Myocyte (in vitro differentiated cells): ENCODE measurements around the gene SNX21. TPM values are rescaled to one million over a fixed set of nuclear protein-coding genes. Genes with fewer than 3 reads are reported as not detected.

Experiments used
- DNase-seq: peaks from one replicate; pipeline ENCODE4 v3.0.0-alpha.2; 2012; ENCODE audit warnings: low read depth
- total RNA-seq: library from RNA; depleted of rRNA; stranded (reverse); fragments of >200 nt; gene quantifications from 2 replicates; pipeline ENCODE4 v1.2.3, GENCODE V29; 2014

SNX21 gene
- total RNA-seq, 1 donor from 2014 or later: 131 TPM

DNA sequence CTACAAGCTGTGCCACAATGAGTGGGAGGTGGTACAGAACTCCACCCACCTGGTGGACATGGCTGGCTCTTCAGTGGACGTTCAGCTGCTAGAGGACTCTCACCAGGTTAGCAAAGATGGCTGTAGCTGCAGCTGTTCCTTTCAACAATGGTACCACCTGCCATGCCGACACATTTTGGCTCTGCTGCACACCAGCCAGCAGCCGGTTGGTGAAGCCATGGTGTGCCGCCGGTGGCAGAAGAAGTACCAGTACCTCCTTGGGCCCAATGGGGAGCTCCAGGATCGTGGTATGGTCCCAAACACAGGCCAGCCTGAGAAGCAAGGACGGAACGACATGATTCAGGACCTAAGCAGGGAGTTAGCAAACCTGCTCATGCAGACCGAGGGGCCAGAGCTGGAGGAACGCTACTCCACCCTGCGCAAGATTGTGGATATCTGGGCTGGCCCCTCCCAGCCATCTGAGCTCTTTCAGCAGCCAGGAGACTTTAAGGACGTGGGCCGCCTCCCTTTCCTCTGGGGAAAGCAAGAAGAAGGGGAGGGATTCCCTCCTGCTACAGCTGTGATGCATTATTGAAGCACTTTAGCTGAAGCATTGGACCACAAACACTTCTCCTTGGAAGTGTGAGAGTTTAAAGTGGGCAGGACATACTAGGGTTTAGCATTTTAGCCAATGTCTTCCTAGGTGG is 44.6 kb downstream of the SNX21 start:
- DNase-seq: peak; percentile 25

DNA sequence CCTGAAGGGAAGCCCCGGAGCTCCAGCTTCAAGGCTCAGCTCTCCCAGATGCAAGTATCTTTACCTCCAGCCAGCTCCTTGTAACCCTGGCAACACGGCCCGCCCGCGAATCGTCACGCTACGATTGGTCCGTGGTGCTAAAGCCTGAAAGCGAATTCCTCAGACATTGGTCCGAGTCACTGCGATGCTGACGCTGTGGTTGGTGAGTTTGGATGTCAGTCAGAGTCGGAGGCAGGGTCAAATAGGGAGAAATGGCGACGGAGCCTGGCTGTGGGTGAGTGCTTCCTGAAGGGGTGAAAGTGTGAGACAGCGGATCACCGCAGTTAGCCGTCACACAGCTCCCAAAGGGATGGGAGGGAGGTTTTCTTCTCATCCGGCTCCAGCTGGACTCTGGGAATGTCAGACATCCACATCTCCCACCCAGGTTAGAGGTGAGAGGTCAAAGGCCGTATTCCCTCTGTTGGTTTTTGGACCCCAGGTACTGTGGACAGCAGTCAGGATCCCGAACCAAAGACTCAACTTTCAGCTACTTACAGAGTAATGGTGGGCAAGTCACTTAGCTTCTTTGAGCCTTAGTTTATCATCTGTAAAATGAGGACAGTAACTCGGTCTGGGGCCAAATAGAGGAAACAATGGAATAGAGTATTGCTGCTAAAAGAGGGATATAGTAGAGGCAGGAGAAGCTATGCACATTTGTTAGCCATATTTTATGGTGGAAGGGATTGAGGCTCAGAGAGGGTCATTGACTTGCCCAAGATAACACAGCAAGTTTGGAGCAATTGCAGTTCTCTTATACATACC is 47.6 kb downstream of the SNX21 start, which contains the start of gene ZSWIM1:
Gene ZSWIM1, plus strand, starts transcription at position 240 of the 801 bp plus-strand sequence. CDS start 1,366 bp downstream, outside the sequence.
- peak; percentile 100 for DNase-seq

DNA sequence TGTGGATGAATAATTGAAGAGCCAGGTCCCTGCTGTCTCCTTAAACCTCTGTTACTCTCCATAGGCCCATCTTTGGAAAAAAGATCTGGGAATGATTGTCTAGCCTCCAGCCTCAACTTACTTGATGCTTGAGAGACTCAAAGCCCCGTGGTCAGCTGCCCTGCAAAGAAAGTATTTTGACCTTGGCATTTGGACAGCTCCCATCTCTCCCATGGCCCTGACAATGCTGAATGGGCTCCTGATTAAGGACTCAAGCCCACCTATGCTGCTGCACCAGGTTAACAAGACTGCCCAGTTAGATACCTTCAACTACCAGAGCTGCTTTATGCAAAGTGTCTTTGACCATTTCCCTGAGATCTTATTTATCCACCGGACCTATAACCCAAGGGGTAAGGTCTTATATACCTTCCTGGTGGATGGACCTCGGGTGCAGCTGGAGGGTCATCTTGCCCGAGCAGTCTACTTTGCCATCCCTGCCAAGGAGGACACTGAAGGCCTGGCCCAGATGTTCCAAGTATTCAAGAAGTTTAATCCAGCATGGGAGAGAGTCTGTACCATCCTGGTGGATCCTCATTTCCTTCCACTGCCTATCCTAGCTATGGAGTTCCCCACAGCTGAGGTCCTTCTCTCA is 49.0 kb downstream of the SNX21 start:
- DNase-seq: no peak

DNA sequence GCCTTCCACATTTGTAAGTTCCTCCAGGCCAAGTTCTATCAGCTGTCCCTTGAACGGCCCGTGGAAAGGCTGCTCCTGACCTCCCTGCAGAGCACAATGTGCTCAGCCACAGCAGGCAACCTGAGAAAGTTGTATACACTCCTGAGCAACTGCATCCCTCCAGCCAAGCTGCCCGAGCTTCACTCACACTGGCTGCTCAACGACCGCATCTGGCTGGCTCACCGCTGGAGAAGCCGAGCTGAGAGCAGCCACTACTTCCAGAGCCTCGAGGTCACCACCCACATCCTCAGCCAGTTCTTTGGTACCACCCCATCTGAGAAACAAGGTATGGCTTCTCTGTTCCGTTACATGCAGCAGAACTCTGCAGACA is 49.5 kb downstream of the SNX21 start:
- DNase-seq: no peak

DNA sequence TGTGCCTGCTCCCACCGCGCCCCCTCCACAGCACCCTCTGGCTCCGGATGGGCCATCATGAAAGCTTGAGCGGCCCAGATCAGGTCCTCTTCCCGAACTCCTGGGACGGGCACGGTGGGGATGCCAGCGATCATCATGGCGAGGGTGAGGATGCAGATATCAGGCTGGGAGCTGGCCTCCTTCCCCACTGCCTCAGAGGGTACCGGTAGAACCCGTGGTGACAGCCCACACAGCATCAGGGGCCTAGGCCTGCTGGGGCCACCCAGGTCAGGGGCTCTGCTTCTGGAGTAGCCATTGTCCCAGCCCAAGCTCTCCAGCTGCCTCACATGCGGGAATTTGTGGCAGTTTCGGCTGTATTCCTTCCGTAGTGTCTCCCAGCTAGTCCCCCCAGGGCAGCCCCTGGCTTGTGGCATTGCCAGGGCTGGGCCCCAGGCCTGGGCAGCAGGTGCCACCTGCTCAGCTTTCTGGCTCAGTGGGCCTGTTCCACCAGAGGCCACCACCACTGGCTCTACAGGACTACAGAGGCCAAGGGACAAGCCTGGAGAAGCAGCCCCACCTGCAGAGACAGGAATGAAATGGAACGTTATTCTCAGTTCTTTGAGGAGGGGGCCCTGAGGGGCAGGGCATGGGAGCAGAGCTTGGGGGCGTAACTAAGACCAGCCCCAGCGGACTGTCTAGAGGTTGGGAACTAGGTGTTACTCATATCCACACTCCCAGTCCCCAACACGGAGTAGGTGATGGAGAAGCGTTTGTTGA is 53.2 kb downstream of the SNX21 start:
- DNase-seq: no peak

DNA sequence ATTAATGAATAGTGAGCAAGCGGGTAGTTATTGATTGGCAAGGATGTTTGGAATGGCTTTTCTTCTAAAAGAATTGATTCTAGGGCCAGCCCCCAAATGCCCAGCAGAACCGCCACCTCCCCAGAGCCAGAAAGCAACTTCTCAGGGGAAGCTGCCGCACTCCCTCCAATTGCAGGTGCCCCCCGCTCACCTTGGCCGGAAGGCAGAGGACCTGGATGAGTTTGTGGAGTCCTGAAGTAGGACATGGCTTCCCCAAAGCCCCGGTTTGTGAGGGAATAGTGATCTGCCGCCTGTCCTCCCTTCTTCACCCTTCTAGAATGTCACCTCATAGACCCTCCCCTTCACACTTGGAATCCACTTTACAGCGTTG is 53.7 kb downstream of the SNX21 start, which contains the start of gene SPATA25:
Gene SPATA25, minus strand, starts transcription at position 277 of the 370 bp plus-strand sequence. Its CDS starts 32 bp downstream, at position 245.
- DNase-seq: no peak

DNA sequence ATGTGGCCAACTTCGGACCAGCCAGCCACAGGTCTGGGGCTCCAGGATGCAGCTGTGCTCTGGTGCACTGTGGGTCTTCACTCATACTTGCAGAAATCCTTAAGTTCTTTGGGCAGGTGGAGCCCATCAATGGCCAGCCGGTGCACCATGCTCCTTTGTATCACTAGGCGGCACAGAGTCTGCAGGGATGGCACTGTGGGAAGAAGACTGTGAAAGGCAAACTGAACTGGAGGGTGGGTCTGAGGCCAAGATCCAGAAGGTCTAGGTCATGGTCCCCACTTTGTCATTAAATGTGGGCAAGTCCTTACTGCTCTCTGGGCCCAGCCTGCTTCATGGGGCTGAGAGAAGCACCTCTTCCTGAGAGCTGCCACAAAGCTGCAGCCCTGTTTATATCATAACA is 55.1 kb downstream of the SNX21 start:
- peak; percentile 46 for DNase-seq

DNA sequence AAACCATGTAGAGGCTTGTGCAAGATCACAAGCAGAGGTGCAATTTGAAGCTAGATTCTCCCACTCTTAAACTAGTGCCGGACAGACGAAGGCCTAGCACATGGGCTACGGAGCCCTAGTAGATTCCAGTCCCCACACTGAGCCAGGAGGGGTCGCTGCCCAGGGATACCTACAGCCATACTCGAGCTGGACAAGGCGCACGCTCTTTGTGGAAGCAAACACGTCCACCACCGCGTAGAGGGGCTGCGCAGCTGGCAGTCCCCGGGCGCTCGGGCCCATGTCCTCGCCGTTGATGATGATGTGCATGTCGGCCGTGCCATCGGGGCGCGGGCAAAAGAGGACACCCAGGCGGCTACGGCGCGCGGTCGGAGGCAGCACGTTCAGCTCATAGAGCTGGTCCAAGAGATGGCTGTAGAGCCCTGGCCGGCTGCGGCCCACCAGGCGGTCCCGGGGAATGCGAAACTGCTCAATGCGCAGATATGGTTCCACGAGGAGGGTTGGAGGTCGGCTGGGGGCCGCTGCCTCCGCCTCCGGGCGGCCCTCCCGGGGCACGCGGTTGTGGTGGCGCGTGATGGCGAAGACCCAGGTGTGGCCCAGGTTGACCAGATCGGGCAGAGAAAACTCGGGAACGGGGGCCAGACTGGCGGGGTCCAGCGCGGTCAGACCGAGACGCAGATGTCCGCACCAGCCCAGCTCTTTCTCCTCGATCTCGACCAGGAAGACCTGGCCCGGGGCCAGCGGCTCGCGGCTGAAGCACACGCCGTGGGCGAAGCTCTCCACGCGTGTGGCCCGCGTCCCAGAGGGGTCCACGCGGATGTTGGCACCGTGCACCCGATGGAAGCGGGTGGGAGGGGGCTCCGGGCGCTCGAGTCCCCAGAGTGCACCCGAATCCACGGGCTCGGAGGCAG is 56.7 kb downstream of the SNX21 start:
- peak; percentile 91 for DNase-seq

DNA sequence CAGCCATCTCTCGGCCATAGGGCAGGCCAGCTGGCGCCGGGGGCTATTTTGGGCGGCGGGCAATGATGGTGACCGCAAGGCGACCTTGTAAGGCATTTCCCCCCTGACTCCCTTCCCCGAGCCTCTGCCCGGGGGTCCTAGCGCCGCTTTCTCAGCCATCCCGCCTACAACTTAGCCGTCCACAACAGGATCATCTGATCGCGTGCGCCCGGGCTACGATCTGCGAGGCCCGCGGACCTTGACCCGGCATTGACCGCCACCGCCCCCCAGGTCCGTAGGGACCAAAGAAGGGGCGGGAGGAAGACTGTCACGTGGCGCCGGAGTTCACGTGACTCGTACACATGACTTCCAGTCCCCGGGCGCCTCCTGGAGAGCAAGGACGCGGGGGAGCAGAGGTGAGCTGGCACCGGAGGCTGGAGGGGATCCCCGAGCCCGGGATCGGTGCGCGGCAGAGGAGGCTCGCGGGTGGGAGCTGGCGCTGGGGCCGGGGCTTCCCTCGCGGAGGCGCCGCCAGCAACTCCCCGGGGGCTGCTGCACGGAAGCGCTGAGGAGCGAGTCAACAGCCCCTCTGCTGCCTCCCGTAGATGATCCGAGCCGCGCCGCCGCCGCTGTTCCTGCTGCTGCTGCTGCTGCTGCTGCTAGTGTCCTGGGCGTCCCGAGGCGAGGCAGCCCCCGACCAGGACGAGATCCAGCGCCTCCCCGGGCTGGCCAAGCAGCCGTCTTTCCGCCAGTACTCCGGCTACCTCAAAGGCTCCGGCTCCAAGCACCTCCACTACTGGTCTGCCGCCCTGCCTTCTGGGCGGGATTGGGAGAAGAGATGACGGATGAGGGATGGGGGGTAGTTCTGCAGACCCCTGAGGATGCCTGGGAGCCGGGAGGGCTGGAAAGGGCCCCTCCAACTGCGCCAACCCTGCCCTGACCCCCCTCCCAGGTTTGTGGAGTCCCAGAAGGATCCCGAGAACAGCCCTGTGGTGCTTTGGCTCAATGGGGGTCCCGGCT is 57.7 kb downstream of the SNX21 start, which contains the start of the genes CTSA and NEURL2:
Gene CTSA, plus strand, starts transcription at position 351 of the 999 bp plus-strand sequence. Its CDS starts 234 bp downstream, at position 585.
Gene NEURL2, minus strand, starts transcription at position 224 of the 999 bp plus-strand sequence. Its CDS starts 217 bp downstream, at position 7.
- DNase-seq: peak; percentile 98

DNA sequence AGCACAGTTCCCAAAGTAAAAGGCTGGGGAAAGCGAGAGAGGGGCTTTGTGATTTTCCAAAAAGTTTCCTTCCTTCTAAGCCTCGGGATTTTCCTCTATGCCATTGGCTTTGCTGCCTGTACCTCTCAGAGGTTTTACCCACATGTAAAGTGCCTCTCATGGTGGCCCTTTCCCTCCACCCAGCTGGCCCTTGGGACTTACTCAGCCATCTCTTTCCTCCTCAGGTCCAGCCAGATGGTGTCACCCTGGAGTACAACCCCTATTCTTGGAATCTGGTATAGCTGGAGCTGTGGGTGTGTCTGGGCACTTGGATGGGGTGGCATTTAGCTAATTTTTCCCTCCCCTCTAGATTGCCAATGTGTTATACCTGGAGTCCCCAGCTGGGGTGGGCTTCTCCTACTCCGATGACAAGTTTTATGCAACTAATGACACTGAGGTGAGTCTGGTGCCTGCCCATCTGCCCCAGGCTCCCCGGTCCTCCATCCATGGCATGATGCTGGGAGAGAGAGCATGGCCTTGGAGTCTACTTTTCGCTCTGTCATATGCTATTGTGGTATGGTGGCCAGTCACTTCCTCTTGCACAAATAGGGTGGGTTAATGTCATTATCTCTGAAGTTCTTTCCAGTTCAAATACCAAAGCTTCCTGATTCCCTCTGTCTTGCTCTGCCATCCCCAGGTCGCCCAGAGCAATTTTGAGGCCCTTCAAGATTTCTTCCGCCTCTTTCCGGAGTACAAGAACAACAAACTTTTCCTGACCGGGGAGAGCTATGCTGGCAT is 58.6 kb downstream of the SNX21 start:
- peak; percentile 49 for DNase-seq

Other genes with a start within 250 kb of the SNX21 start
- not detected in 2 replicates for gene WFDC10A, start 204.1 kb upstream of the SNX21 start, total RNA-seq
- gene WFDC9, start 202.5 kb upstream of the SNX21 start, total RNA-seq: not detected in 2 replicates
- gene WFDC11, start 163.6 kb upstream of the SNX21 start, total RNA-seq: not detected in 2 replicates
- not detected in 2 replicates for gene WFDC13, start 131.8 kb upstream of the SNX21 start, total RNA-seq
- gene WFDC10B, start 128.8 kb upstream of the SNX21 start, total RNA-seq: not detected in 2 replicates
- gene SPINT4, start 111.5 kb upstream of the SNX21 start, total RNA-seq: not detected in 2 replicates
- gene WFDC3, start 41.9 kb upstream of the SNX21 start, total RNA-seq: 0.24 and 1.8 TPM in 2 replicates
- gene DNTTIP1, start 41.8 kb upstream of the SNX21 start, total RNA-seq: 27.1 and 31.6 TPM in 2 replicates
- gene UBE2C, start 21.2 kb upstream of the SNX21 start, total RNA-seq: 1.8 and 2.4 TPM in 2 replicates
- gene TNNC2, start 6.5 kb upstream of the SNX21 start, total RNA-seq: 678 and 849 TPM in 2 replicates
- gene ACOT8, start 23.6 kb downstream of the SNX21 start, total RNA-seq: 29.8 and 47.2 TPM in 2 replicates
- 4.5 and 4.7 TPM in 2 replicates for gene ZSWIM3, start 23.8 kb downstream of the SNX21 start, total RNA-seq
- gene ZSWIM1, start 47.4 kb downstream of the SNX21 start, total RNA-seq: 10.4 and 11.4 TPM in 2 replicates
- gene SPATA25, start 53.8 kb downstream of the SNX21 start, total RNA-seq: 5.9 and 10.2 TPM in 2 replicates
- gene NEURL2, start 57.4 kb downstream of the SNX21 start, total RNA-seq: 34.3 and 35.1 TPM in 2 replicates
- gene CTSA, start 57.5 kb downstream of the SNX21 start, total RNA-seq: 218 and 227 TPM in 2 replicates
- 12.9 and 14.2 TPM in 2 replicates for gene PLTP, start 78.4 kb downstream of the SNX21 start, total RNA-seq
- gene PCIF1, start 100.9 kb downstream of the SNX21 start, total RNA-seq: 15.7 and 16.0 TPM in 2 replicates
- 14.7 and 15.2 TPM in 2 replicates for gene ZNF335, start 138.4 kb downstream of the SNX21 start, total RNA-seq
- not detected in 2 replicates for gene MMP9, start 175.1 kb downstream of the SNX21 start, total RNA-seq
- not detected in 2 replicates for gene SLC12A5, start 195.4 kb downstream of the SNX21 start, total RNA-seq